ENCODE measurements around the gene TIGD1.

TIGD1 gene

DNA sequence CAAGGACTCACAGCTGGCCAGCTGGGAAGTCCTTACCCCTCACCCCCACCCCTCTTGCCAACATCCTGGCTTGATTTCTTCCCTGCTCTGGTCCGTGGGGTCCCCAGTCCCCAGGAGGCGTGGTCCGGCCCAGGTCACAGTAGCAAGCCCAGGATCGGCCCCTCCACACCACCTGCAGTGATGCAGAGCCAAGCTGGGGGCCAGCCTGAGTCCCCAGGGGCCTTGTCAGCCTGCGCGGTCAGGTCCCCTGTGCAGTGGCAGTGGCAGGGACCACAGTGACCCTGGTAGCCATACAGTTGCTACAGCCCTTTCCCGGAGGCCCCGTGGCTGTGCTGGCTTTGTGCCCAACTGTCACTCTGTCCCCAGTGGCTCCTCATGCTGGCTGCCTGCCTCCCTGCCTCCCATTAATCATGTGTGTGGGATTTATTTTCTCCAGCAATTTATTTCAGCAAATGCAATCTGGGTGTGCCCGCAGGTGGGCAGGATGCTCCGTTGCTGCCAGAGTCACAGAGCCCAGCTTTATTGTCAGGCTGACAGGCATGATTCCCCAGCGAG lies 38.9 kb downstream of the TIGD1 start:
- Histone ChIP-seq H3K4me1 (ENCODE audit: control insufficient read depth, insufficient read depth, low read length) (no peaks in the 10 kb centered on the region), H3K27ac (ENCODE audit: low read depth, low read length) (no peak overlapping the region), H3K4me3 (ENCODE audit: low read length) (no peak overlapping the region), H3K36me3 (ENCODE audit: control insufficient read depth, insufficient read depth, low read length) (no peaks in the 10 kb centered on the region), H3K27me3 (ENCODE audit: control insufficient read depth, insufficient read depth, low read length) (peaks cover 3% of the 10 kb centered on the region), H3K9ac (ENCODE audit: low read length) (no peak overlapping the region)

DNA sequence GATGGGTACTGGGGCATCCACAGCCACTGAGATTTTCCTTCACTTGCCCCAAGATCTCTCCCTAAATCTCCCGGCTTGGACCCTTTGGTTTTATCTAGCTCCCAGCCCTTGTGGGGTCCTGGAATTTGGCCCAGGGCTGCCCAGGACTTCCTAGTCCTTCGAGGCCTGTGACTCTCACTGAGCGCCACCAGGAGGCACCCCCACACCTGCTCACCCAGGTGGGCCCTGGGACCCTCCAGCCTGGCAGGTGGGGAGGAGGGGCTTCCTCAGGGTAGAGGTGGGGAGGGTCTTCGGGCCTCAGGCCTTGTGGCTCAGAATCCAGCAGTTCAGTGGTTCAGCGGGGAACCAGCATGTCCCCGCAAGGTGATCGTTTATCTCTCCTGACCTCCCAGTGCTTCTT lies 42.1 kb downstream of the TIGD1 start:
- H3K4me3 ChIP-seq (ENCODE audit: low read length), result no peak overlapping the region
- H3K27ac ChIP-seq (ENCODE audit: low read depth, low read length), result no peak overlapping the region
- no peak overlapping the region for H3K9ac ChIP-seq (ENCODE audit: low read length)
- peaks cover 5% of the 10 kb centered on the region for H3K27me3 ChIP-seq (ENCODE audit: control insufficient read depth, insufficient read depth, low read length)
- no peaks in the 10 kb centered on the region for H3K4me1 ChIP-seq (ENCODE audit: control insufficient read depth, insufficient read depth, low read length)
- H3K36me3 ChIP-seq (ENCODE audit: control insufficient read depth, insufficient read depth, low read length), result no peaks in the 10 kb centered on the region

DNA sequence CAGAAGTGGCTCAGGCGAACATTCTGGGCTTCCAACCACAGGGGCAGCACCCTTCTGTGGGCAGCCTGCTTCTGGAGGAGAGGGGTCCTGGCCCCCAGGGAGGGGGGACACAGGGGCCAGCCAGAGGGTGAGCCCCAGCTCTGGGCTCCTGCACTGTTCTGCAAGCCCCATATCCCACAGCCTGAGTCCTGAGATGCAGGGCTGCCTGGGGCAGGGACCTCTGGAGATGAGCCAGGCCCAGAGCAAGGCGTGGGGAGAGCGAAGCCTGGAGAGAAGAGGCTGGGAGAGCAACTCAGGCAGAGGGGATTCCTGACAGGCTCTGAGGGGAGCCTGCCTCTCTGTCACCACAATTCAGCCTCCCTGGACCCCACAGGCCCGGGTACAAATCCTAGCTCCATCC lies 43.6 kb downstream of the TIGD1 start:
- Histone ChIP-seq H3K4me3 (ENCODE audit: low read length) (no peak overlapping the region), H3K27ac (ENCODE audit: low read depth, low read length) (no peak overlapping the region), H3K9ac (ENCODE audit: low read length) (no peak overlapping the region), H3K4me1 (ENCODE audit: control insufficient read depth, insufficient read depth, low read length) (no peaks in the 10 kb centered on the region), H3K27me3 (ENCODE audit: control insufficient read depth, insufficient read depth, low read length) (peaks cover 5% of the 10 kb centered on the region), H3K36me3 (ENCODE audit: control insufficient read depth, insufficient read depth, low read length) (no peaks in the 10 kb centered on the region)

DNA sequence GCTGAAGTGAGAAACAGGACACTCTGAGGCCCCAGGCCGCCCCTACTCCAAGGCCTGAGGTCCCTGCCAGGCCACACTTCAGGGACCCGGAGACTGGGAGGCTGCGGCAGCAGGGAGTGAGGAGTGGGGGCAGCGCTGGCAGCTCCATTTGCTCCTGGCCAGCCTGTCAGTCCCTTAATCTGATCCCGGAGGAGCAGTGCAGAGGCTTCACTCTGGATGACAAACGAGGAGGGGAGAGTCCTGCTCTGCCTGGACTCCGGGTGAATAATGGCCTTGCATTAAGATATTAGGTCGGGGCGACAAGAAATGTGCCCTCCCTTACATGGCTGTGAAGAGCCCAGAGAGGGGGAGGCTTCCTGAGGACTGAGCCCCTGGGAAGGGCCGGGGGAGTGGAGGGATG lies 44.5 kb downstream of the TIGD1 start:
- Histone ChIP-seq H3K4me3 (ENCODE audit: low read length) (no peak overlapping the region), H3K27me3 (ENCODE audit: control insufficient read depth, insufficient read depth, low read length) (peaks cover 5% of the 10 kb centered on the region), H3K4me1 (ENCODE audit: control insufficient read depth, insufficient read depth, low read length) (no peaks in the 10 kb centered on the region), H3K9ac (ENCODE audit: low read length) (no peak overlapping the region), H3K36me3 (ENCODE audit: control insufficient read depth, insufficient read depth, low read length) (no peaks in the 10 kb centered on the region), H3K27ac (ENCODE audit: low read depth, low read length) (no peak overlapping the region)

DNA sequence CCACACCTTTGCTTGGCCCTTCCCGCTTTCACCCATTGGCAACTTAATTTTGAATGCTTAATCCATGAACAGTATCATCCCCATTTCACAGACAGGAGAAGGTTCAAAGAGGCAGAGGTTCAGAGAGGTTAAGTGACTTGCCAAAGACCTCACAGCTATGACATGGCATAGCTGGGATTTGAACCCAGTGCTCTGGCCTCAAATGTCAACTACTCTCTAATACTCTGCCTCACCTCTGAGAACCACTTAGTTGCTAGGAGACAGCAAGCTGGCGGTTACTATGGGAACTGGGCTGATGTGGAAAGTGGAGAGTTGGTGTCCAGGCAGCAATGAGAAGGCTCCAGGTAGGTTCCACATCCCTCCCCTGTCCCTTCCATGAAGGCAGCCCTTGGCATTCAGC lies 45.9 kb downstream of the TIGD1 start:
- Histone ChIP-seq H3K4me1 (ENCODE audit: control insufficient read depth, insufficient read depth, low read length) (no peaks in the 10 kb centered on the region), H3K36me3 (ENCODE audit: control insufficient read depth, insufficient read depth, low read length) (no peaks in the 10 kb centered on the region), H3K4me3 (ENCODE audit: low read length) (no peak overlapping the region), H3K9ac (ENCODE audit: low read length) (no peak overlapping the region), H3K27ac (ENCODE audit: low read depth, low read length) (no peak overlapping the region), H3K27me3 (ENCODE audit: control insufficient read depth, insufficient read depth, low read length) (peaks cover 5% of the 10 kb centered on the region)

DNA sequence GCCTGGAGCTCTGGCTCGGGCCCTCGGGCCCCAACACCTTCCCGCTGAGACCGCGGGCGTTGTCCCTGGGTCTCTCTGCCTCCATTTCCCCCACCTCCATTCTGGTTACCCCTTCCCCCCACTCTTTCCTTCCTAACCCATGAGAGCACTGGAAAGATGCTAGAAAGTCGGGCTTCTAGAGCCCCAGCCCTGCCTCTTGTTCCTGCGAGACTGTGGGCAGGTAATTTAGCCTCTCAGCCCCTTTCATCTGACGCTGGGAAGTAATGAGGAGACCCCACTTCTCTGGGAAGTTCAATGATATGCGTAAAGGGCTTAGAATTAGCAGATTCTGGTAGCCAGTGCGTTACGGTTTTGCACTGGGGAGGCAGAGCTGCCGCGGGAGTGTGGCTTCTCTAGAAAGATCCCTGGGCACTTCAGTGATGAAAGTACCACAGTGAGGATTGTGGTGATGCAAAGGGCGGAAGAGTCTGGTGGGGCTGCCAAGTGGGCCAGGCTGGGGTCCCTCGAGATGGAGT lies 46.5 kb downstream of the TIGD1 start:
- Histone ChIP-seq H3K36me3 (ENCODE audit: control insufficient read depth, insufficient read depth, low read length) (no peaks in the 10 kb centered on the region), H3K27me3 (ENCODE audit: control insufficient read depth, insufficient read depth, low read length) (peaks cover 5% of the 10 kb centered on the region), H3K4me3 (ENCODE audit: low read length) (peak overlapping the region; percentile 51), H3K4me1 (ENCODE audit: control insufficient read depth, insufficient read depth, low read length) (no peaks in the 10 kb centered on the region), H3K27ac (ENCODE audit: low read depth, low read length) (no peak overlapping the region), H3K9ac (ENCODE audit: low read length) (peak overlapping the region; percentile 7)

DNA sequence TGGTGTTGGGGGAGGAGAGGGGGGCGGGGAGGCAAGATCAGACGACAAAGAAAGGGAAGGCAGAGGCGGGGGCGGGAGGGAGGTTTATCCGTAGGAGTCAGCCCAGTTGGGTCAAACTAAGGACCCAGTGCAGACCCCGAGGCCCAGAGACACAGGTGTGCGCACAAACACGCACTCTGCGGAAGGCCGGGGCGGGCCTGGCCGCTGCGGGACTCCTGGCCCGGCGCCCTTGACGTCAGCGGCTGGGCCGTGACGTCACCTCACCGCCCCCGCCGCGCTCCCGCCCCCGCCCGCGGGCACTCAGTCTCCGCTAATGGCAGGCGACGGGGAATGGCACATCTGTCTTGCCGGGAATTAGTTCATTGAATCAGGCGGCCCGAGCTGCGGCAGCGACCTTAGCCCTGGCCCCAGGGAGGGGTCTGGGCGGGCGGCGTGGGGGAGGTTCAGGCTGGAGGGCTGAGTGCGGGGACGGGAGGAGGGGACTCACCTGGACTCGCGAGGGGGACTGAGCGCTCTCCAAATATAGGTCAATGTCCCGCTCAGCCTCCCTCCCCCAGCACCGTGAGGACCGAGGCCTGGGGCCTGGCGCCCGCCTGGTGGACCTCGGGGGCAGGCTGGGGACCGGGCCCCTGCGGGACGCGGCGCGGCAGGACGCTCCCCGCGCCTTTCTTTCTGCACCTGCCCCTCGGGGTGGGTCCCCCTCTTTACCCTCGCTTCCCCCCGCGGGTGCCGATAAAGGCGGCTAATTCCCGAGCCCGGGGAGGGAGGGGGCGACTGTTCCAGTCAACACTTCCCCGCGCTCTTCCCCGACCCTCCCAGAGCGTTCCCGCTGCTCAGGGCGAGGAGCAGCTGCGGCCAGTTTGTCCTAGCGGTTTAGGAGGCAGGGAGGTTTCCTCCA lies 47.2 kb downstream of the TIGD1 start:
- H3K4me3 ChIP-seq (ENCODE audit: low read length), result peak overlapping the region; percentile 51
- H3K27ac ChIP-seq (ENCODE audit: low read depth, low read length), result no peak overlapping the region
- H3K36me3 ChIP-seq (ENCODE audit: control insufficient read depth, insufficient read depth, low read length), result no peaks in the 10 kb centered on the region
- no peaks in the 10 kb centered on the region for H3K4me1 ChIP-seq (ENCODE audit: control insufficient read depth, insufficient read depth, low read length)
- H3K9ac ChIP-seq (ENCODE audit: low read length), result peak overlapping the region; percentile 7
- peaks cover 2% of the 10 kb centered on the region for H3K27me3 ChIP-seq (ENCODE audit: control insufficient read depth, insufficient read depth, low read length)

DNA sequence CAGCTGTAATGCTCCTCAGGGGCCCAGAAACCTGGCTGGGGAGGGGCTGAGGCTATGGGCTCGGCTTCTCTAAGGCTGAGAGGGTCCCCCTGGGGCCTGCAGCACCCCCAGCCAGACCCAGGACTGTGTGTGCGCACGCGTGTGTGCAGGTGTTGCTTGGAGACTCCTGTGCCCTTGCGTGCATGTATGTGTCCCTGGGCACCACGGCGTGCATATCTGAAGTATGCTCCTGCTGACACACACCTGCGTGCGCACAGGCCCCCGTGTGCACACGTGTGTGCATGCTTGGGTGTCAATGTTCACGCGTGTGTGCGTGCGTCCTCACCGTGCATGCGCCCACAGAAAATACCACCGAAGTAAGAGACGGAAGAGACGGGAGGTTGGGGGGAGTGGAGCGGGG lies 47.8 kb downstream of the TIGD1 start:
- Histone ChIP-seq H3K27me3 (ENCODE audit: control insufficient read depth, insufficient read depth, low read length) (peaks cover 2% of the 10 kb centered on the region), H3K9ac (ENCODE audit: low read length) (no peak overlapping the region), H3K4me1 (ENCODE audit: control insufficient read depth, insufficient read depth, low read length) (no peaks in the 10 kb centered on the region), H3K4me3 (ENCODE audit: low read length) (no peak overlapping the region), H3K27ac (ENCODE audit: low read depth, low read length) (no peak overlapping the region), H3K36me3 (ENCODE audit: control insufficient read depth, insufficient read depth, low read length) (no peaks in the 10 kb centered on the region)

DNA sequence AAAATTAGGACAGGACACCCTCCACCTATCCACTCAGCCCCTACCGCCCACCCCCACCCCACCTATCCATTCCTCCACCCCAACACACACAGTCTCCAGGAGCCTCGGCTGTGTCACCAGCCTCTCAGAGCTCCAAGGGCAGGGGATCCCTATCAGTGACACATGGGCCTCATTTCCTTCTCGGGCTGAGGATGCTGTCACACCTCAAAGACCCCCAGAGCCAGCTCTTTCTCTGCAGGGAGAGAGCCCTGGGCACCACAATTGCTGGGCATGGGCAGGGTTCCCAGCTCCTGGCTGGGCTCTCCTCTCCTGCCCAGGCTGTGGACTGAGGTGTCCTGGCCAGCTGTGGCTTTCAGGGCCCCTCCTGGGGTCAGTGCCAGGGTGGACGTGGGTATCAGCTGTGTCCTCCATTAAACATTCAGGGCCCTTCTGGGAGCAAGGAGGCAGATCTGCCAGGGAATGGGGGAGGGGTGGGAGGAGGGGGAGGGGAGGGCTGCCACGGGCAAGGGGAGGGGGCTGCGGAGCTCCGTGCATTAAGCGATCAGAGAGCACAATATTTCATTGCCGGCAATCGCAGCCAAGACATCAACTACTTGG lies 48.5 kb downstream of the TIGD1 start:
- Histone ChIP-seq H3K36me3 (ENCODE audit: control insufficient read depth, insufficient read depth, low read length) (no peaks in the 10 kb centered on the region), H3K4me3 (ENCODE audit: low read length) (no peak overlapping the region), H3K27me3 (ENCODE audit: control insufficient read depth, insufficient read depth, low read length) (peaks cover 2% of the 10 kb centered on the region), H3K27ac (ENCODE audit: low read depth, low read length) (no peak overlapping the region), H3K9ac (ENCODE audit: low read length) (no peak overlapping the region), H3K4me1 (ENCODE audit: control insufficient read depth, insufficient read depth, low read length) (no peaks in the 10 kb centered on the region)

DNA sequence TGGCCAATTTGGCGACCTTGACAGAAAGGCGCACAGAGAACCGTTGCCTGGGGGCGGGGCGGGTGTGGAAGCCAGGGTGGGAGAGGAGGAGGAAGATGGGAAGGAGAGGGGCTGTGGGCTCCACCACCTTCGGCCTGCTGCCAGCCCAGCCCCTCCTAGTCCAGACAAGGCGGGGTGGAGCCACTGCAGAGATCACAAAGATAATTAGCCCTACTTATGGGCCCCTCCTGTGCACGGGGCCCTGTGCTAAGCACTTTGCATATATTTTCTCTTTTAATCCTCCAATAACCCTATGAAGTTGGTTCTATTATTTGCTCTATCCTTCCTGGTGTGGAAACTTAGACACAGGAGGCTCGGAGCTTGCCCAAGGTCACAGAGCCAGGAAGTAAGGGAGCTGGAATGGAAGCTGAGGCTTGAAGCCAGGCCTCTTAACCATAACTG lies 49.0 kb downstream of the TIGD1 start:
- no peaks in the 10 kb centered on the region for H3K36me3 ChIP-seq (ENCODE audit: control insufficient read depth, insufficient read depth, low read length)
- H3K27me3 ChIP-seq (ENCODE audit: control insufficient read depth, insufficient read depth, low read length), result peaks cover 2% of the 10 kb centered on the region
- no peaks in the 10 kb centered on the region for H3K4me1 ChIP-seq (ENCODE audit: control insufficient read depth, insufficient read depth, low read length)
- no peak overlapping the region for H3K27ac ChIP-seq (ENCODE audit: low read depth, low read length)
- H3K4me3 ChIP-seq (ENCODE audit: low read length), result no peak overlapping the region
- no peak overlapping the region for H3K9ac ChIP-seq (ENCODE audit: low read length)

DNA sequence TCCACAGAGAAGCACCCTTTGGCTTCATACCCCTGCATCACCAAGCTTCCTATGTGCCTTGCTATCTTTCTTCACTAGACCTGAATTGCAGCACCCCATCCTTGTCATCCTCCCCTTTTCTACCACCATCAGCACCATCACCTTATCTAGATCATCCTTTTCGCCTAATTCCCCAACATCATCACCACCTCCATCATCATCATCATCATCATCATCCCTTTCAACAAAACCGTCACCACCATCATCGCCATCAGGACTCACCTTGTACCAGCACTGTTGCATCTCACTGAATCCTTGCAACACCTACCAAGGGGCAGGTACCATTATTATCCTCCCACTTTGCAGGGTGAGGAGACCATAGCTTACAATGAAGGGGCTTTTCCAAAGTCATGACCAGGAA lies 51.9 kb downstream of the TIGD1 start:
- no peak overlapping the region for H3K27ac ChIP-seq (ENCODE audit: low read depth, low read length)
- H3K9ac ChIP-seq (ENCODE audit: low read length), result no peak overlapping the region
- no peaks in the 10 kb centered on the region for H3K4me1 ChIP-seq (ENCODE audit: control insufficient read depth, insufficient read depth, low read length)
- no peaks in the 10 kb centered on the region for H3K36me3 ChIP-seq (ENCODE audit: control insufficient read depth, insufficient read depth, low read length)
- H3K4me3 ChIP-seq (ENCODE audit: low read length), result no peak overlapping the region
- no peaks in the 10 kb centered on the region for H3K27me3 ChIP-seq (ENCODE audit: control insufficient read depth, insufficient read depth, low read length)
